HG03039 (cell line): ENCODE measurements around the gene JPH2.
"Not testable (repeated sequence)": the region's sequence is repeated elsewhere in the genome, so short reads cannot be mapped to it uniquely, and the experiment has no call there.

ENCODE experiments used
- ATAC-seq: cut with Tn5 transposase; IDR thresholded peaks from one replicate; pipeline ENCODE4 v1.9.1; 2021; ENCODE audit warnings: mild to moderate bottlenecking, moderate library complexity; ENCODE audit not compliant: unreplicated experiment

Gene JPH2

GRCh38 chr20:44159711-44160110 lies 27.3 kb downstream of the JPH2 start:
- ATAC-seq, result no peak

- ATAC-seq, result no peak
These were observed 27.9 kb downstream of the JPH2 start for GRCh38 chr20:44159125-44159524.

GRCh38 chr20:44157061-44157460 lies 29.9 kb downstream of the JPH2 start:
- no peak for ATAC-seq

GRCh38 chr20:44154521-44155001 lies 32.4 kb downstream of the JPH2 start:
- ATAC-seq, result no peak

GRCh38 chr20:44153636-44154043 lies 33.3 kb downstream of the JPH2 start:
- ATAC-seq, result no peak

GRCh38 chr20:44151621-44152416 lies 35.2 kb downstream of the JPH2 start:
- ATAC-seq, result no peak

- no peak for ATAC-seq
These were observed 40.7 kb downstream of the JPH2 start for GRCh38 chr20:44146272-44146671.

- ATAC-seq, result no peak
These were observed 41.7 kb downstream of the JPH2 start for GRCh38 chr20:44145131-44145775.

- ATAC-seq, result no peak
These were observed 43.1 kb downstream of the JPH2 start for GRCh38 chr20:44143936-44144335.

- no peak for ATAC-seq
These were observed 44.6 kb downstream of the JPH2 start for GRCh38 chr20:44142413-44142812.

GRCh38 chr20:44141873-44142272 lies 45.1 kb downstream of the JPH2 start:
- no peak for ATAC-seq

- ATAC-seq, result no peak
These were observed 48.1 kb downstream of the JPH2 start for GRCh38 chr20:44138867-44139266.

GRCh38 chr20:44137266-44137801 lies 49.7 kb downstream of the JPH2 start:
- no peak for ATAC-seq

GRCh38 chr20:44136579-44137265 lies 50.3 kb downstream of the JPH2 start:
- no peak for ATAC-seq

- no peak for ATAC-seq
These were observed 51.4 kb downstream of the JPH2 start for GRCh38 chr20:44135417-44136204.

- no peak for ATAC-seq
These were observed 52.0 kb downstream of the JPH2 start for GRCh38 chr20:44135012-44135412.

GRCh38 chr20:44133424-44133823 lies 53.6 kb downstream of the JPH2 start:
- no peak for ATAC-seq

GRCh38 chr20:44131704-44132103 lies 55.3 kb downstream of the JPH2 start:
- no peak for ATAC-seq

- ATAC-seq, result no peak
These were observed 56.9 kb downstream of the JPH2 start for GRCh38 chr20:44129911-44130718.

- ATAC-seq, result not testable (repeated sequence)
These were observed 57.7 kb downstream of the JPH2 start for GRCh38 chr20:44129300-44129699.
